HAP-1 (cell line): ENCODE data around the gene GRIA3.

Experiments used
- DNase-seq, 2 experiments: peaks; one replicate each; pipeline ENCODE4 v3.0.0-alpha.2; 2016 to 2020; ENCODE audit warnings: low spot score in 2 of 2
- H3K27me3 ChIP-seq: fragments of 250-450 bp; sonication (Bioruptor Pico); 2 replicates; pipeline ENCODE4 v1.5.1; 2020; ENCODE audit warnings: low read depth, mild to moderate bottlenecking, moderate library complexity
- H3K36me3 ChIP-seq: fragments of 250-450 bp; sonication (Bioruptor Pico); replicated peaks from 2 replicates; pipeline ENCODE4 v1.5.1; 2020; ENCODE audit warnings: mild to moderate bottlenecking
- H3K4me1 ChIP-seq: fragments of 250-450 bp; sonication (Bioruptor Pico); 2 replicates; pipeline ENCODE4 v1.5.1; 2020; ENCODE audit warnings: mild to moderate bottlenecking
- H3K4me3 ChIP-seq: fragments of 250-450 bp; sonication (Bioruptor Pico); 2 replicates; pipeline ENCODE4 v1.5.1; 2020; ENCODE audit warnings: mild to moderate bottlenecking, moderate library complexity
- H3K9me3 ChIP-seq: fragments of 250-450 bp; sonication (Bioruptor Pico); 2 replicates; pipeline ENCODE4 v1.5.1; 2020; ENCODE audit warnings: mild to moderate bottlenecking, moderate library complexity
- in situ Hi-C: fragments of 300-500 bp; cut with MboI; formaldehyde crosslinking; loops from 3 replicates; pipeline ENCODE4 v1.14.3; 2020; ENCODE audit warnings: low sequenced_read_pairs, inconsistent platforms, mixed read lengths

Gene GRIA3

GRCh38 chrX:123210252-123210651, 26.2 kb downstream of the GRIA3 start:
- H3K27me3 ChIP-seq = peaks cover 13% of the 10 kb centered on the region

GRCh38 chrX:123215397-123216089, 31.5 kb downstream of the GRIA3 start:
- in situ Hi-C loops = no loop called here
- Histone ChIP-seq H3K36me3 (no peaks in the 10 kb centered on the region), H3K27me3 (peaks cover 13% of the 10 kb centered on the region), H3K4me3 (no peak overlapping the region), H3K9me3 (no peaks in the 10 kb centered on the region), H3K4me1 (peaks cover 12% of the 10 kb centered on the region)
- no peak for DNase-seq

More at GRCh38 chrX:123210252-123210651, 26.2 kb downstream of the GRIA3 start:
- no peaks in the 10 kb centered on the region for H3K4me1 ChIP-seq
- in situ Hi-C loops = no loop called here
- no peaks in the 10 kb centered on the region for H3K9me3 ChIP-seq
- no peak overlapping the region for H3K4me3 ChIP-seq
- no peak for DNase-seq
- no peaks in the 10 kb centered on the region for H3K36me3 ChIP-seq

- Histone ChIP-seq H3K9me3 (no peaks in the 10 kb centered on the region), H3K4me1 (peaks cover 13% of the 10 kb centered on the region), H3K4me3 (no peak overlapping the region), H3K27me3 (peaks cover 3% of the 10 kb centered on the region; the same call in 1 of the 2 replicates), H3K36me3 (no peaks in the 10 kb centered on the region)
- in situ Hi-C loops = no loop called here
- DNase-seq = no peak
Measured at GRCh38 chrX:123217077-123217476, 33.0 kb downstream of the GRIA3 start.

GRCh38 chrX:123217728-123218127, 33.6 kb downstream of the GRIA3 start:
- no peaks in the 10 kb centered on the region for H3K9me3 ChIP-seq
- in situ Hi-C loops = no loop called here
- peaks cover 13% of the 10 kb centered on the region for H3K4me1 ChIP-seq
- H3K27me3 ChIP-seq = no peaks in the 10 kb centered on the region; the same call in 1 of the 2 replicates
- H3K4me3 ChIP-seq = no peak overlapping the region
- no peaks in the 10 kb centered on the region for H3K36me3 ChIP-seq
- DNase-seq = no peak

GRCh38 chrX:123219916-123220315, 35.8 kb downstream of the GRIA3 start:
- no peaks in the 10 kb centered on the region for H3K9me3 ChIP-seq
- H3K4me3 ChIP-seq = no peak overlapping the region
- no peaks in the 10 kb centered on the region for H3K36me3 ChIP-seq
- in situ Hi-C loops = no loop called here
- peak; percentile 61 to 79 for DNase-seq
- peaks cover 13% of the 10 kb centered on the region for H3K4me1 ChIP-seq
- H3K27me3 ChIP-seq = no peaks in the 10 kb centered on the region

GRCh38 chrX:123222920-123223319, 38.8 kb downstream of the GRIA3 start:
- Histone ChIP-seq H3K36me3 (no peaks in the 10 kb centered on the region), H3K4me1 (peaks cover 13% of the 10 kb centered on the region), H3K9me3 (no peaks in the 10 kb centered on the region), H3K4me3 (no peak overlapping the region), H3K27me3 (no peaks in the 10 kb centered on the region)
- DNase-seq = no peak
- in situ Hi-C loops = no loop called here

GRCh38 chrX:123223409-123223808, 39.3 kb downstream of the GRIA3 start:
- H3K27me3 ChIP-seq = no peaks in the 10 kb centered on the region
- in situ Hi-C loops = no loop called here
- H3K4me3 ChIP-seq = no peak overlapping the region
- H3K9me3 ChIP-seq = no peaks in the 10 kb centered on the region
- peaks cover 13% of the 10 kb centered on the region for H3K4me1 ChIP-seq
- DNase-seq = no peak
- no peaks in the 10 kb centered on the region for H3K36me3 ChIP-seq

GRCh38 chrX:123223859-123224258, 39.8 kb downstream of the GRIA3 start:
- Histone ChIP-seq H3K4me1 (peaks cover 13% of the 10 kb centered on the region), H3K4me3 (no peak overlapping the region), H3K9me3 (no peaks in the 10 kb centered on the region), H3K27me3 (no peaks in the 10 kb centered on the region), H3K36me3 (no peaks in the 10 kb centered on the region)
- no peak for DNase-seq
- in situ Hi-C loops = no loop called here

GRCh38 chrX:123230798-123231197, 46.7 kb downstream of the GRIA3 start:
- H3K27me3 ChIP-seq = no peaks in the 10 kb centered on the region
- H3K4me1 ChIP-seq = peaks cover 2% of the 10 kb centered on the region
- in situ Hi-C loops = no loop called here
- H3K36me3 ChIP-seq = no peaks in the 10 kb centered on the region
- peak in 1 of 2 experiments; percentile 24 for DNase-seq
- H3K9me3 ChIP-seq = no peaks in the 10 kb centered on the region
- no peak overlapping the region for H3K4me3 ChIP-seq

- Histone ChIP-seq H3K4me3 (no peak overlapping the region), H3K9me3 (no peaks in the 10 kb centered on the region), H3K4me1 (no peaks in the 10 kb centered on the region), H3K36me3 (no peaks in the 10 kb centered on the region), H3K27me3 (no peaks in the 10 kb centered on the region)
- in situ Hi-C loops = no loop called here
- DNase-seq = no peak
Measured at GRCh38 chrX:123236859-123237258, 52.8 kb downstream of the GRIA3 start.

GRCh38 chrX:123237271-123237670, 53.2 kb downstream of the GRIA3 start:
- in situ Hi-C loops = no loop called here

GRCh38 chrX:123254457-123254856, 70.4 kb downstream of the GRIA3 start:
- in situ Hi-C loops = no loop called here
- Histone ChIP-seq H3K27me3 (no peaks in the 10 kb centered on the region), H3K9me3 (no peaks in the 10 kb centered on the region; the same call in 1 of the 2 replicates), H3K4me1 (no peaks in the 10 kb centered on the region), H3K36me3 (no peaks in the 10 kb centered on the region), H3K4me3 (no peak overlapping the region)
- no peak for DNase-seq

More at GRCh38 chrX:123237271-123237670, 53.2 kb downstream of the GRIA3 start:
- no peak for DNase-seq
- no peak overlapping the region for H3K4me3 ChIP-seq
- no peaks in the 10 kb centered on the region for H3K36me3 ChIP-seq
- H3K27me3 ChIP-seq = no peaks in the 10 kb centered on the region
- no peaks in the 10 kb centered on the region for H3K9me3 ChIP-seq
- H3K4me1 ChIP-seq = no peaks in the 10 kb centered on the region

GRCh38 chrX:123256378-123256777, 72.3 kb downstream of the GRIA3 start:
- H3K4me1 ChIP-seq = no peaks in the 10 kb centered on the region
- no peak for DNase-seq
- H3K4me3 ChIP-seq = no peak overlapping the region
- no peaks in the 10 kb centered on the region for H3K36me3 ChIP-seq
- no peaks in the 10 kb centered on the region for H3K27me3 ChIP-seq
- in situ Hi-C loops = no loop called here
- no peaks in the 10 kb centered on the region; the same call in 1 of the 2 replicates for H3K9me3 ChIP-seq

GRCh38 chrX:123260920-123261418, 76.9 kb downstream of the GRIA3 start:
- in situ Hi-C loops = no loop called here
- no peaks in the 10 kb centered on the region for H3K4me1 ChIP-seq
- no peaks in the 10 kb centered on the region for H3K27me3 ChIP-seq
- no peaks in the 10 kb centered on the region for H3K36me3 ChIP-seq
- H3K9me3 ChIP-seq = no peaks in the 10 kb centered on the region; the same call in 1 of the 2 replicates
- DNase-seq = no peak
- H3K4me3 ChIP-seq = no peak overlapping the region
